H1 (cell line): ENCODE measurements around the gene VSIG10L. TPM values are rescaled to one million over a fixed set of nuclear protein-coding genes. Genes with fewer than 3 reads are reported as not detected.

Experiments
- ATF2 ChIP-seq: IDR thresholded peaks from 2 replicates; pipeline ENCODE4 v1.6.1; 2012; ENCODE audit warnings: low read length, inconsistent platforms
- BACH1 ChIP-seq: IDR thresholded peaks from 2 replicates; pipeline ENCODE4 v1.6.1; 2012; ENCODE audit warnings: low read length, improper control_type of control experiment
- CBX5 ChIP-seq: fragments of 300-800, 300-1000 bp; sonication (generic); IDR thresholded peaks from 2 replicates; pipeline ENCODE4 v1.7.1; 2016; ENCODE audit warnings: antibody characterized with exemption, low read length, low read depth
- CTBP2 ChIP-seq: IDR thresholded peaks from 2 replicates; pipeline ENCODE4 v1.7.0; 2011; ENCODE audit warnings: borderline replicate concordance, mild to moderate bottlenecking, moderate library complexity, mixed read lengths, low read length; ENCODE audit not compliant: insufficient read depth, insufficient read length
- FOSL1 ChIP-seq: IDR thresholded peaks from 2 replicates; pipeline ENCODE4 v1.6.1; 2011; ENCODE audit warnings: mild to moderate bottlenecking, low read depth, low read length, moderate library complexity; ENCODE audit not compliant: insufficient read depth
- HDAC6 ChIP-seq: IDR thresholded peaks from one replicate; pipeline ENCODE4 v1.7.1; 2012; ENCODE audit warnings: low read depth, mild to moderate bottlenecking, inconsistent platforms, low read length, moderate library complexity
- KDM5A ChIP-seq: fragments of 200-600 bp; IDR thresholded peaks from 2 replicates; pipeline ENCODE4 v1.7.1; 2012; ENCODE audit warnings: mild to moderate bottlenecking, low read length, inconsistent platforms, mixed read lengths
- RBBP5 ChIP-seq: IDR thresholded peaks from 2 replicates; pipeline ENCODE4 v1.7.1; 2012; ENCODE audit warnings: low read depth, mild to moderate bottlenecking, inconsistent platforms, low read length, moderate library complexity, borderline replicate concordance
- TCF12 ChIP-seq: IDR thresholded peaks from 2 replicates; pipeline ENCODE4 v1.6.1; 2011; ENCODE audit warnings: low read depth, mild to moderate bottlenecking, low read length
- polyA plus RNA-seq, 7 experiments: library from polyadenylated mRNA; depleted of rRNA in 3 of 7; stranded (reverse) in 5 of 7; unstranded in 2 of 7; fragments of >200 nt in 5 of 7; fragments of 200-250 nt in 2 of 7; gene quantifications; 1 replicate in 5 of 7; 2 replicates in 1 of 7; 4 replicates in 1 of 7; pipeline versions ENCODE4 v1.2.1 to v1.2.3, GENCODE V29; 2011 to 2013; ENCODE audit warnings: missing spikeins in 2 of 7, mixed read lengths in 2 of 7
- total RNA-seq: library from RNA; stranded (reverse); fragmentation: NEBNext Ultra II Directional; extraction: Animal tissue kit (Norgen Biotek cat#: 25700); gene quantifications from 2 replicates; pipeline ENCODE4 v1.2.1, GENCODE V29; 2021
- TF ChIP-seq, protein P1 (sequence below): IDR thresholded peaks from 2 replicates; pipeline ENCODE4 v1.6.1; 2011; ENCODE audit warnings: low read depth, mild to moderate bottlenecking, low read length; ENCODE audit not compliant: insufficient read depth

VSIG10L gene
- total and polyA plus RNA-seq, 2 of the 8 experiments (the other 6 are each of a cell fraction or from before 2014, with no cell fraction given) = 10.3 to 10.4 TPM

DNA sequence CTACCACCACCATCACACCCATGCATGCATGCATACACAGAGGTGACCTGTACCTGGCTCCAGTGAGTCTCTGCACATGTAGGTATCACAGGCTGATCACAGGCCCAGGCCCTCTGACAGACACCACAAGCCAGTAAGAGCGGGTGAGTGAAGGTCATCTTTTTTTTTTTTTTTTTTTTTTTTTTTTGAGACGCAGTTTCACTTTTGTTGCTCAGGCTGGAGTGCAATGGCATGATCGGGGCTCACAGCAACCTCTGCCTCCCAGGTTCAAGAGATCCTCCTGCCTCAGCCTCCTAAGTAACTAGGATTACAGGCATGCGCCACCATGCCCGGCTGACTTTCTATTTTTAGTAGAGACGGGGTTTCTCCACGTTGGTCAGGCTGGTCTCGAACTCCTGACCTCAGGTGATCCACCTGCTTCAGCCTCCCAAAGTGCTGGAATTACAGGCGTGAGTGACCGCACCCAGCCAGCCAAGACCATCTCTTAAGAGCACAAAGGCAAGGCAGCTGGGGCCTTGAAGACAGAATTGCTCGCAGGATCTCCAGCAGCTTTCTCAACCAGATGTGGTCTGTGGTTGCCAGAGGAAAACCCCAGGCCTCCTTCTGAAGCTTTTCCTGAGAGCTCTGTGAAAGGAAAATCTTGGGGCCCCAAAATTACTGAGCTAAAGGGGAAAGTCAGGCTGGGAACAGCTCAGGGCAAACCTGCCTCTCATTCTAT is 33.7 kb upstream of the VSIG10L start (continued):
- no peak for TF ChIP-seq KDM5A
- no peak for TF ChIP-seq FOSL1
- no peak for TF ChIP-seq RBBP5
- TF ChIP-seq ATF2 = no peak
- no peak for TF ChIP-seq HDAC6
- TF ChIP-seq BACH1 = no peak
- no peak for TF ChIP-seq TCF12
- no peak for TF ChIP-seq CBX5
- TF ChIP-seq, protein P1, sequence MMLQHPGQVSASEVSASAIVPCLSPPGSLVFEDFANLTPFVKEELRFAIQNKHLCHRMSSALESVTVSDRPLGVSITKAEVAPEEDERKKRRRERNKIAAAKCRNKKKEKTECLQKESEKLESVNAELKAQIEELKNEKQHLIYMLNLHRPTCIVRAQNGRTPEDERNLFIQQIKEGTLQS = no peak
- no peak for TF ChIP-seq CTBP2
